ENCODE results near the gene CST11. TPM values are rescaled to one million over a fixed set of nuclear protein-coding genes. Genes with fewer than 3 reads are reported as not detected.

Gene CST11
- total RNA-seq, 1 donor, result not detected

DNA sequence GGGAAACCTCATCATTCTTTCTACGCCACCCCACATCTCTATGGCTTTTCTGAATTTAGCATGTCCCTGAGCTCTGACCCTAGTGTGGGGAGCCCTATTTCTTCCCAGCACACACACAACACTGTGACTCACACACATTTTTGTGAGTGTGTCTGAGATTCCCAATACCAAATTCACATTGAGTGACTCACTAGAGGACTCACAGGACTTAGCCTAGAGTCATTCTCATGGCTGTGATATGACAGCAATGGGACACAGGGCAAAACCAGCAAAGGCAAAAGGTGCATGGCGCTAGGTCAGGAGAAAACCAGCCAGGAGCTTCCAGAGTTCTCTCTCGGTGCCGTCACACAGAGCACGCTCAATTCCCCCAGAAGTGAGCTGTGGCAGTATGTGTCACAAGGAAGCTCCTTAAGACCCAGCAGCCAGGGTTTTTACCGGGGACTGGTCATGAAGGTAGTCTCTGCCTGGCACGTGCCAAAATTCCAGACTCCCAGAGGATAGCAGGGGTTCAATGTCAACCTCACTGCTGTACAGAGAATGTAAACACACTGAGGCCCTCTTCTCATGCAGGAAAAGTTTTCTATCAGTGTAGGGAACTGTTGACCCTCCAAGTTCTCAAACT is 7.0 kb downstream of the CST11 start:
- no peaks in the 10 kb centered on the region for H3K9me3 ChIP-seq (ENCODE audit: low read depth, low read length)
- H3K36me3 ChIP-seq (ENCODE audit: insufficient read depth, low read length), result no peaks in the 10 kb centered on the region
- H3K4me2 ChIP-seq (ENCODE audit: insufficient read depth, low read length), result peak overlapping the region; percentile 5
- H2AFZ ChIP-seq (ENCODE audit: low read length), result no peak overlapping the region
- H3K79me2 ChIP-seq (ENCODE audit: insufficient read depth, low read length), result no peaks in the 10 kb centered on the region
- no peak overlapping the region for H3K4me3 ChIP-seq (ENCODE audit: insufficient read depth, low read length)
- TF ChIP-seq, protein P1, sequence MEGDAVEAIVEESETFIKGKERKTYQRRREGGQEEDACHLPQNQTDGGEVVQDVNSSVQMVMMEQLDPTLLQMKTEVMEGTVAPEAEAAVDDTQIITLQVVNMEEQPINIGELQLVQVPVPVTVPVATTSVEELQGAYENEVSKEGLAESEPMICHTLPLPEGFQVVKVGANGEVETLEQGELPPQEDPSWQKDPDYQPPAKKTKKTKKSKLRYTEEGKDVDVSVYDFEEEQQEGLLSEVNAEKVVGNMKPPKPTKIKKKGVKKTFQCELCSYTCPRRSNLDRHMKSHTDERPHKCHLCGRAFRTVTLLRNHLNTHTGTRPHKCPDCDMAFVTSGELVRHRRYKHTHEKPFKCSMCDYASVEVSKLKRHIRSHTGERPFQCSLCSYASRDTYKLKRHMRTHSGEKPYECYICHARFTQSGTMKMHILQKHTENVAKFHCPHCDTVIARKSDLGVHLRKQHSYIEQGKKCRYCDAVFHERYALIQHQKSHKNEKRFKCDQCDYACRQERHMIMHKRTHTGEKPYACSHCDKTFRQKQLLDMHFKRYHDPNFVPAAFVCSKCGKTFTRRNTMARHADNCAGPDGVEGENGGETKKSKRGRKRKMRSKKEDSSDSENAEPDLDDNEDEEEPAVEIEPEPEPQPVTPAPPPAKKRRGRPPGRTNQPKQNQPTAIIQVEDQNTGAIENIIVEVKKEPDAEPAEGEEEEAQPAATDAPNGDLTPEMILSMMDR (IDR thresholded peaks at IDR 0.05; ENCODE audit: extremely low read depth, low read depth, low read length), result no peak
- no peaks in the 10 kb centered on the region for H3K27me3 ChIP-seq (ENCODE audit: insufficient read depth, low read length)
- no peaks in the 10 kb centered on the region for H4K20me1 ChIP-seq (ENCODE audit: insufficient read depth, low read length)
- peak overlapping the region; percentile 9 for H3K27ac ChIP-seq (ENCODE audit: low read depth, low read length)
- H3K4me1 ChIP-seq (ENCODE audit: insufficient read depth, low read length), result peaks cover 12% of the 10 kb centered on the region
- peak; percentile 96 for DNase-seq (ENCODE audit: insufficient read length, low spot score, missing footprints)

DNA sequence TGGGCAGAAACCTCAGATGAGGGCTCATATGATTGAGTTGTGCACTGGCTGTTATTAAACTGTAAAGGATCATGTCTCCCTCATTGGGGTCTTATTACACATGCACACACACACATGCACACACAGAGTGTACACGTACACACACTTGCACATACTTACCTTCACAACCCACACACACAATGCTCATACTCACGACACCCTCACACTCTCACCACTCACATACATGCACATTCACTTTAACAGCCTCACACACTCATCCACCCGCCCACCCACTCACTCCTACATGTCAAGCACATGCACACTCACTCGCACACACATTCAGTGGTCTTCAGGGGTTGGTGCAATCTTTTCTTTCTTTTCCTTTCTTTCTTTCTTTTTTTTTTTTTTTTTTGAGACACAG is 7.8 kb downstream of the CST11 start:
- Histone ChIP-seq H3K4me2 (ENCODE audit: insufficient read depth, low read length) (no peak overlapping the region), H3K27me3 (ENCODE audit: insufficient read depth, low read length) (no peaks in the 10 kb centered on the region), H3K4me1 (ENCODE audit: insufficient read depth, low read length) (peaks cover 12% of the 10 kb centered on the region), H2AFZ (ENCODE audit: low read length) (no peak overlapping the region), H3K9me3 (ENCODE audit: low read depth, low read length) (no peaks in the 10 kb centered on the region), H3K36me3 (ENCODE audit: insufficient read depth, low read length) (no peaks in the 10 kb centered on the region), H3K27ac (ENCODE audit: low read depth, low read length) (no peak overlapping the region), H3K79me2 (ENCODE audit: insufficient read depth, low read length) (no peaks in the 10 kb centered on the region), H4K20me1 (ENCODE audit: insufficient read depth, low read length) (no peaks in the 10 kb centered on the region), H3K4me3 (ENCODE audit: insufficient read depth, low read length) (no peak overlapping the region)
- TF ChIP-seq, protein P1 (IDR thresholded peaks at IDR 0.05; ENCODE audit: extremely low read depth, low read depth, low read length), result no peak
- no peak for DNase-seq (ENCODE audit: insufficient read length, low spot score, missing footprints)

DNA sequence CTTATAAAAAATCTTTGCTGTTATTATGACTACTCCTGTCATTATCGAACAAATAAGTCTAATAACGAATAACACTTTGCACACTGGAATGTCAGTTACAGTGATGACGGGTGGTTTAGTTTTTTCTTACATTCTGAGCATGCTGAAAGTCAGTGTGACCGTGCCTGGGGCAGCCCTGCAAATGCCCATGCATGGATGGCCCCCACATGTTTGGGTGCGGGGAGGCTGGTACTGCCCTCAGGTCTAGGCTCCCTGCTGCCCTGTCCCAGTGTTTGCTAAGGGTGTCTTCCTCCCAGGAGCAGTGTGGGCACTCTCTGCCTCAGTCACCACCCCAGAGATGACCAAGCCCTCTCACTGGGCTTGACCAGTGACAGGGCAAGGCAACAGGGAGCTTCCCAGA is 10.2 kb downstream of the CST11 start:
- Histone ChIP-seq H3K27ac (ENCODE audit: low read depth, low read length) (no peak overlapping the region), H3K27me3 (ENCODE audit: insufficient read depth, low read length) (no peaks in the 10 kb centered on the region), H4K20me1 (ENCODE audit: insufficient read depth, low read length) (no peaks in the 10 kb centered on the region), H3K4me3 (ENCODE audit: insufficient read depth, low read length) (no peak overlapping the region), H3K4me2 (ENCODE audit: insufficient read depth, low read length) (no peak overlapping the region), H2AFZ (ENCODE audit: low read length) (no peak overlapping the region), H3K79me2 (ENCODE audit: insufficient read depth, low read length) (no peaks in the 10 kb centered on the region), H3K36me3 (ENCODE audit: insufficient read depth, low read length) (no peaks in the 10 kb centered on the region), H3K4me1 (ENCODE audit: insufficient read depth, low read length) (peaks cover 12% of the 10 kb centered on the region), H3K9me3 (ENCODE audit: low read depth, low read length) (no peaks in the 10 kb centered on the region)
- no peak for DNase-seq (ENCODE audit: insufficient read length, low spot score, missing footprints)
- TF ChIP-seq, protein P1 (IDR thresholded peaks at IDR 0.05; ENCODE audit: extremely low read depth, low read depth, low read length), result no peak

- H3K4me3 ChIP-seq (ENCODE audit: insufficient read depth, low read length), result no peak overlapping the region
- H3K27ac ChIP-seq (ENCODE audit: low read depth, low read length), result no peak overlapping the region
- H3K79me2 ChIP-seq (ENCODE audit: insufficient read depth, low read length), result no peaks in the 10 kb centered on the region
- no peaks in the 10 kb centered on the region for H3K9me3 ChIP-seq (ENCODE audit: low read depth, low read length)
- no peak overlapping the region for H3K4me2 ChIP-seq (ENCODE audit: insufficient read depth, low read length)
- H3K36me3 ChIP-seq (ENCODE audit: insufficient read depth, low read length), result no peaks in the 10 kb centered on the region
- TF ChIP-seq, protein P1 (IDR thresholded peaks at IDR 0.05; ENCODE audit: extremely low read depth, low read depth, low read length), result peak; percentile 94
- no peaks in the 10 kb centered on the region for H3K27me3 ChIP-seq (ENCODE audit: insufficient read depth, low read length)
- peaks cover 12% of the 10 kb centered on the region for H3K4me1 ChIP-seq (ENCODE audit: insufficient read depth, low read length)
- DNase-seq (ENCODE audit: insufficient read length, low spot score, missing footprints), result peak; percentile 94
- no peak overlapping the region for H2AFZ ChIP-seq (ENCODE audit: low read length)
- H4K20me1 ChIP-seq (ENCODE audit: insufficient read depth, low read length), result no peaks in the 10 kb centered on the region
These were observed 10.8 kb downstream of the CST11 start for GRCh38 chr20:23441850-23442313.
